Adrenal gland (tissue), 12 donors: Measurements from ENCODE around the gene KIRREL3. TPM values are rescaled to one million over a fixed set of nuclear protein-coding genes. Genes with fewer than 3 reads are reported as not detected.

ENCODE experiments used
- DNase-seq, 7 donors: peaks; one replicate each; pipeline ENCODE4 v3.0.0-alpha.2; 2019 to 2020
- H3K27ac ChIP-seq, 5 donors: fragments of 200-600 bp; sonication (generic) in 4 of 5; 1 replicate in 3 of 5; 2 replicates in 2 of 5; pipeline versions ENCODE4 v1.5.1 to v1.8.0; 2016 to 2020; ENCODE audit warnings: mild to moderate bottlenecking in 1 of 5
- H3K27me3 ChIP-seq: fragments of 200-600 bp; 2 replicates; pipeline ENCODE4 v1.8.0; 2021
- H3K36me3 ChIP-seq, 2 donors: fragments of 200-600 bp; replicated peaks in 1 of 2; 1 replicate in 1 of 2; 2 replicates in 1 of 2; pipeline versions ENCODE4 v1.5.1 to v1.8.0; 2018 to 2022
- H3K4me1 ChIP-seq, 2 donors: fragments of 200-600 bp; replicated peaks in 1 of 2; 1 replicate in 1 of 2; 2 replicates in 1 of 2; pipeline versions ENCODE4 v1.5.1 to v1.8.0; 2018 to 2021
- H3K4me3 ChIP-seq, 4 donors: fragments of 200-600 bp; sonication (generic) in 3 of 4; one replicate each; pipeline ENCODE4 v1.5.1; 2016 to 2018
- H3K9me3 ChIP-seq, 3 donors: fragments of 200-600 bp; sonication (generic) in 1 of 3; replicated peaks in 1 of 3; 1 replicate in 2 of 3; 2 replicates in 1 of 3; pipeline versions ENCODE4 v1.5.1 to v1.8.0; 2016 to 2021
- POLR2A ChIP-seq, 2 donors: fragments of 450-650 bp; IDR thresholded peaks; one replicate each; pipeline ENCODE4 v1.6.1; 2017; ENCODE audit warnings: antibody characterized with exemption in 2 of 2, mild to moderate bottlenecking in 2 of 2, moderate library complexity in 1 of 2
- WGBS, 4 donors: extraction: QIAGEN DNeasy Blood & Tissue Kit in 2 of 4; methylation state at CpG; one replicate each; pipeline versions ENCODE4 v1.1.5 to v1.1.7; 2013 to 2017; 5-methylcytosine and 5-hydroxymethylcytosine counted together
- intact Hi-C, 2 donors: fragments of 100-400 bp; cut with DNase I; formaldehyde crosslinking; loops; one replicate each; pipeline versions ENCODE4 v1.14.1 to v1.15.0; 2022 to 2023
- polyA plus RNA-seq, 3 donors: library from polyadenylated mRNA; stranded (reverse); fragments of 200-250 nt in 2 of 3; fragments of 350-450 nt in 1 of 3; fragmentation: Illumina TruSeq in 1 of 3; extraction: RNeasy Lipid Tissue Mini Kit (QIAGEN cat#74804) in 1 of 3; gene quantifications; one replicate each; pipeline ENCODE4 v1.2.3, GENCODE V29; 2013 to 2014
- total RNA-seq, 9 donors: library from RNA; depleted of rRNA in 4 of 9; stranded (reverse); fragments of >200 nt in 4 of 9; fragments of 120-200 nt in 1 of 9; fragmentation: NEBNext Ultra II Directional in 1 of 9; extraction: Animal tissue kit (Norgen Biotek cat#: 25700) in 1 of 9; gene quantifications; one replicate each; pipeline versions ENCODE4 v1.1.0 to v1.2.4, GENCODE V29; 2013 to 2023
- TF ChIP-seq, protein P1 (sequence below), 6 experiments: fragments of 450-650 bp in 4 of 6; fragments of 200-600 bp in 2 of 6; sonication (generic) in 1 of 6; IDR thresholded peaks; 1 replicate in 5 of 6; 2 replicates in 1 of 6; pipeline versions ENCODE4 v1.5.1 to v1.8.0; 2016 to 2021; ENCODE audit warnings: antibody characterized with exemption in 6 of 6, mild to moderate bottlenecking in 2 of 6, moderate library complexity in 1 of 6
- donor health status: healthy with polysubstance abuse.
- donor health status: Bipolar disorder and iron deficiency.
- donor health status: DM: yes; HTN: yes; CAD: no.
- donor health status: DM: no; HTN: no; CAD: no.
- donor health status: DM: no; HTN: no; CAD: no.
- donor health status: DM: yes; HTN: yes; CAD: no.

The KIRREL3 gene
- total and polyA plus RNA-seq, 12 donors: 0.07 to 4.1 (median 0.64) TPM; not detected in 1

DNA sequence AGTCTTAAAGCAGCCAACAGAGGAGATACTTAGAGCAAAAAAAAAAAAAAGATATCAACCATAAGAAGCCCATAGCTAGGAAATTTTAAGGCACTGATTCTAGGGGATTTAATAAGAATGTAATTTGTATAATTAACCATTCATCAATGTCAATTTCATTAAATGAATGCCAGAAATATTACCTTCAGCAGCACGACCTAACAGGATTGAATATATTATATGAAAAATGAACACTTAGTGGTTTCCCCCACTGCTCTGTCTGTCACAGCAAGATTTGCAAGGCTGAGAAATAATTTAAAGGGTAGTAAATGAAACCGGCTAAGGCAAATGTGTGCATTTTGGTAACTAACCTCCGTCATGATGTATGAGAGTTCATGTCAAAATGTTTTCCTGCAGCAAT, 319.9 kb downstream of the KIRREL3 start:
- H3K4me3 ChIP-seq: no peak overlapping the region
- H3K27me3 ChIP-seq: no peaks in the 10 kb centered on the region
- TF ChIP-seq, protein P1, sequence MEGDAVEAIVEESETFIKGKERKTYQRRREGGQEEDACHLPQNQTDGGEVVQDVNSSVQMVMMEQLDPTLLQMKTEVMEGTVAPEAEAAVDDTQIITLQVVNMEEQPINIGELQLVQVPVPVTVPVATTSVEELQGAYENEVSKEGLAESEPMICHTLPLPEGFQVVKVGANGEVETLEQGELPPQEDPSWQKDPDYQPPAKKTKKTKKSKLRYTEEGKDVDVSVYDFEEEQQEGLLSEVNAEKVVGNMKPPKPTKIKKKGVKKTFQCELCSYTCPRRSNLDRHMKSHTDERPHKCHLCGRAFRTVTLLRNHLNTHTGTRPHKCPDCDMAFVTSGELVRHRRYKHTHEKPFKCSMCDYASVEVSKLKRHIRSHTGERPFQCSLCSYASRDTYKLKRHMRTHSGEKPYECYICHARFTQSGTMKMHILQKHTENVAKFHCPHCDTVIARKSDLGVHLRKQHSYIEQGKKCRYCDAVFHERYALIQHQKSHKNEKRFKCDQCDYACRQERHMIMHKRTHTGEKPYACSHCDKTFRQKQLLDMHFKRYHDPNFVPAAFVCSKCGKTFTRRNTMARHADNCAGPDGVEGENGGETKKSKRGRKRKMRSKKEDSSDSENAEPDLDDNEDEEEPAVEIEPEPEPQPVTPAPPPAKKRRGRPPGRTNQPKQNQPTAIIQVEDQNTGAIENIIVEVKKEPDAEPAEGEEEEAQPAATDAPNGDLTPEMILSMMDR (IDR thresholded peaks at IDR 0.05): no peak
- no peak for TF ChIP-seq POLR2A (IDR thresholded peaks at IDR 0.05)
- intact Hi-C loops: no loop called here
- no peak overlapping the region for H3K27ac ChIP-seq
- H3K4me1 ChIP-seq: no peaks in the 10 kb centered on the region
- no peaks in the 10 kb centered on the region for H3K9me3 ChIP-seq
- WGBS, 4 donors: 37 to 43% (median 40%) methylated on average over 3 of the region's 3 CpGs
- no peak for DNase-seq
- H3K36me3 ChIP-seq: no peaks in the 10 kb centered on the region

DNA sequence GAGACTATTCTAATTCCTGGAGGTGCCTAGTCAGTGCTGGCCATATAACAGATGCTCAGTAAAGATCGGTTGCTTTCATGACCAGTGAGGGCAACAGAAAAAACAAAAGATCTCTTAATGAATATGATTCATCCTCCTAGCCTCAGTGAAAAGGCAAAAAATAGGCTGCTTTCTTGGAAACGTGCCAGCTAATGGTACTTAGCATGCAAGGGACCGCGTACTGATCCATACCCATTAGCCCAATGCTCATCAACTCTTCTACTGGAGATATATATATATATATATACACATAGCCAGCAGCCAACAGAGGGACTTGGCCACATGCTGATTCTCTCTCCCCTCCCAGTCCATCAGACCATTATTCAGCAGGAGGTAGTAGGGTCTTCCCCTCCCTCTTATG, 320.4 kb downstream of the KIRREL3 start:
- Histone ChIP-seq H3K4me1 (no peaks in the 10 kb centered on the region), H3K9me3 (no peaks in the 10 kb centered on the region), H3K27me3 (no peaks in the 10 kb centered on the region), H3K36me3 (no peaks in the 10 kb centered on the region), H3K27ac (no peak overlapping the region), H3K4me3 (no peak overlapping the region)
- DNase-seq: no peak
- TF ChIP-seq POLR2A (IDR thresholded peaks at IDR 0.05): no peak
- TF ChIP-seq, protein P1 (IDR thresholded peaks at IDR 0.05): no peak
- intact Hi-C loops: no loop called here
- 49 to 53% (median 50%) methylated on average over 4 of the region's 4 CpGs for WGBS, 4 donors

DNA sequence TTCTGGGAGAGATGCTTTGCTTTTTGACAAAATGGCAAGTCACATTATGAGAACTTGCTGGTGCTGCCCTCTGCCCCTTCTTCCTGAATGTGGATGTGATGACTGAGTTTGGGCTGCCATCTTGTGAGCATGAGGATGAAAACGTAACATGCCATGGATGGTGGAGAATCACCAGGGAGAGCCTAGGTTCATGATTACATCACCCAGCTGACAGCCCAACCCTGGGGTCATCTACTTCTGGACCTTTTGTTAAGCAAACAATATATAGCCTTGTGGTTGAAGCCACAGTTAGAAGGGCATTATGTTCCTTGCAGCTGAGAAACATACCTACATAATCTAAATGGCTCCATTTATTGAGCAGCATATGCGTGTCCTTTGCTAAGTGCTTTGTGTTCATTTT, 321.5 kb downstream of the KIRREL3 start:
- DNase-seq: no peak
- no peaks in the 10 kb centered on the region for H3K9me3 ChIP-seq
- intact Hi-C loops: no loop called here
- no peaks in the 10 kb centered on the region for H3K4me1 ChIP-seq
- no peaks in the 10 kb centered on the region for H3K36me3 ChIP-seq
- H3K27ac ChIP-seq: no peak overlapping the region
- TF ChIP-seq, protein P1 (IDR thresholded peaks at IDR 0.05): no peak
- TF ChIP-seq POLR2A (IDR thresholded peaks at IDR 0.05): no peak
- no peak overlapping the region for H3K4me3 ChIP-seq
- 41 to 61% (median 47%) methylated on average over 2 of the region's 2 CpGs for WGBS, 4 donors
- H3K27me3 ChIP-seq: no peaks in the 10 kb centered on the region

DNA sequence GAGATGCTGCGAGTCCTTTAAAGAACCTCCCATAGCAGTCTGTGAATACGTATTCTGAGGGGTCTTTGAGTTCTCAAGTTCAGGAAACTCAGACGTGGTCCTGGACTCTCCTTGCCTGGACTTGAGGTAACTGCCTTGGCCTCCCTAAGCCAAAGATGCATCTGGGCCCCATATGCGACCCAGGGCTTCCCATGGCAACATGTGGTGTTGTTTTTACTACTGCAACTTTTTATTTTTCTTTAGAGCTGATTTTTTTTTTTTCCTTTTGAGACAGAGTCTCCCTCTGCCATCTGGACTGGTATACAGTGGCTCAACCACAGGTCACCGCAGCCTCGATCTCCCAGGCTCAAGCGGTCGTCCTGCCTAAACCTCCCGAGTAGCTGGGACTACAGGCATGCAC, 324.0 kb downstream of the KIRREL3 start:
- Histone ChIP-seq H3K27ac (no peak overlapping the region), H3K4me3 (no peak overlapping the region), H3K4me1 (no peaks in the 10 kb centered on the region), H3K36me3 (no peaks in the 10 kb centered on the region), H3K9me3 (no peaks in the 10 kb centered on the region), H3K27me3 (no peaks in the 10 kb centered on the region)
- DNase-seq: no peak
- intact Hi-C loops: no loop called here
- 84 to 91% (median 87%) methylated on average over 9 of the region's 9 CpGs for WGBS, 4 donors
- TF ChIP-seq, protein P1 (IDR thresholded peaks at IDR 0.05): no peak
- no peak for TF ChIP-seq POLR2A (IDR thresholded peaks at IDR 0.05)
